Caco-2 (cell line): Measurements from ENCODE around the gene CHMP6. TPM values are rescaled to one million over a fixed set of nuclear protein-coding genes. Genes with fewer than 3 reads are reported as not detected.
A peak's percentile ranks its signal among the peaks of the same experiment; 100 is the strongest.

ENCODE experiments used
- BruUV-seq: library from RNA; stranded (reverse); fragments of 400-500 nt; replicated peaks from 2 replicates; lab custom pipeline; 2021; lab: Mats Ljungman, UMichigan
- CTCF ChIA-PET: fragments of 300-600 bp; sonication (Branson Sonifier 250); formaldehyde crosslinking; loops from one replicate; lab custom pipeline; 2022; ENCODE audit warnings: antibody characterized with exemption; lab: Charles Lee
- POLR2A ChIA-PET: fragments of 300-600 bp; sonication (Branson Sonifier 250); formaldehyde crosslinking; loops from one replicate; lab custom pipeline; 2022; ENCODE audit warnings: antibody characterized with exemption; lab: Charles Lee
- DNase-seq, 2 experiments: peaks; one replicate each; pipeline versions ENCODE4 v3.0.0 to v3.0.0-alpha.2; 2020 to 2022
- H3K27me3 ChIP-seq: replicated peaks from 2 replicates; pipeline ENCODE4 v1.6.0; 2011; ENCODE audit warnings: low read length; ENCODE audit not compliant: control insufficient read depth, insufficient read depth
- H3K36me3 ChIP-seq: 2 replicates; pipeline ENCODE4 v1.5.1; 2011; ENCODE audit warnings: low read length; ENCODE audit not compliant: control insufficient read depth, insufficient read depth
- H3K4me1 ChIP-seq: fragments of 250-450 bp; sonication (Bioruptor Pico); 2 replicates; pipeline ENCODE4 v1.5.1; 2020; ENCODE audit warnings: mild to moderate bottlenecking
- H3K4me3 ChIP-seq: 2 replicates; pipeline ENCODE4 v1.5.1; 2011; ENCODE audit warnings: low read depth, mild to moderate bottlenecking, control low read depth, low read length
- H3K9me3 ChIP-seq: fragments of 250-450 bp; sonication (Bioruptor Pico); 2 replicates; pipeline ENCODE4 v1.5.1; 2020; ENCODE audit warnings: mild to moderate bottlenecking, moderate library complexity
- H3K27ac Mint-ChIP-seq: one replicate; pipeline ENCODE4 v1.8.0; 2022; ENCODE audit warnings: mixed read lengths; ENCODE audit not compliant: unreplicated experiment
- H3K27me3 Mint-ChIP-seq: one replicate; pipeline ENCODE4 v1.8.0; 2022; ENCODE audit warnings: mixed read lengths; ENCODE audit not compliant: insufficient read depth, unreplicated experiment
- H3K36me3 Mint-ChIP-seq: one replicate; pipeline ENCODE4 v1.8.0; 2022; ENCODE audit warnings: mild to moderate bottlenecking, mixed read lengths; ENCODE audit not compliant: insufficient read depth, unreplicated experiment
- H3K4me1 Mint-ChIP-seq: one replicate; pipeline ENCODE4 v1.8.0; 2022; ENCODE audit warnings: low read depth, mixed read lengths; ENCODE audit not compliant: unreplicated experiment
- H3K4me3 Mint-ChIP-seq: one replicate; pipeline ENCODE4 v1.8.0; 2022; ENCODE audit warnings: mild to moderate bottlenecking, moderate library complexity, mixed read lengths; ENCODE audit not compliant: unreplicated experiment
- H3K9me3 Mint-ChIP-seq: one replicate; pipeline ENCODE4 v1.8.0; 2022; ENCODE audit warnings: mixed read lengths; ENCODE audit not compliant: unreplicated experiment
- intact Hi-C: fragments of 100-400 bp; cut with micrococcal nuclease; formaldehyde crosslinking; loops from one replicate; pipeline ENCODE4 v1.10.0; 2022; ENCODE audit not compliant: unreplicated experiment
- total RNA-seq: library from RNA; stranded (reverse); gene quantifications from 2 replicates; pipeline ENCODE4 v1.2.3, GENCODE V29; 2022
- TF ChIP-seq, protein P1 (sequence below), 2 experiments: fragments of 200-600 bp in 1 of 2; IDR thresholded peaks; 1 replicate in 1 of 2; 2 replicates in 1 of 2; pipeline versions ENCODE4 v1.5.1 to v1.8.0; 2011 to 2022; ENCODE audit warnings: antibody characterized with exemption in 1 of 2, control low read depth in 1 of 2, inconsistent platforms in 1 of 2, low read depth in 1 of 2, low read length in 1 of 2, mild to moderate bottlenecking in 1 of 2, moderate library complexity in 1 of 2; ENCODE audit not compliant: insufficient read depth in 1 of 2, severe bottlenecking in 1 of 2, unreplicated experiment in 1 of 2

Gene CHMP6
- total RNA-seq, 1 experiment from 2014 or later = 23.2 TPM

- no peak for DNase-seq
- H3K4me1 Mint-ChIP-seq = peaks cover 40% of the 10 kb centered on the region
- TF ChIP-seq, protein P1, sequence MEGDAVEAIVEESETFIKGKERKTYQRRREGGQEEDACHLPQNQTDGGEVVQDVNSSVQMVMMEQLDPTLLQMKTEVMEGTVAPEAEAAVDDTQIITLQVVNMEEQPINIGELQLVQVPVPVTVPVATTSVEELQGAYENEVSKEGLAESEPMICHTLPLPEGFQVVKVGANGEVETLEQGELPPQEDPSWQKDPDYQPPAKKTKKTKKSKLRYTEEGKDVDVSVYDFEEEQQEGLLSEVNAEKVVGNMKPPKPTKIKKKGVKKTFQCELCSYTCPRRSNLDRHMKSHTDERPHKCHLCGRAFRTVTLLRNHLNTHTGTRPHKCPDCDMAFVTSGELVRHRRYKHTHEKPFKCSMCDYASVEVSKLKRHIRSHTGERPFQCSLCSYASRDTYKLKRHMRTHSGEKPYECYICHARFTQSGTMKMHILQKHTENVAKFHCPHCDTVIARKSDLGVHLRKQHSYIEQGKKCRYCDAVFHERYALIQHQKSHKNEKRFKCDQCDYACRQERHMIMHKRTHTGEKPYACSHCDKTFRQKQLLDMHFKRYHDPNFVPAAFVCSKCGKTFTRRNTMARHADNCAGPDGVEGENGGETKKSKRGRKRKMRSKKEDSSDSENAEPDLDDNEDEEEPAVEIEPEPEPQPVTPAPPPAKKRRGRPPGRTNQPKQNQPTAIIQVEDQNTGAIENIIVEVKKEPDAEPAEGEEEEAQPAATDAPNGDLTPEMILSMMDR (IDR thresholded peaks at IDR 0.05; ENCODE audit: insufficient read depth in 1 of 2, low read depth in 1 of 2, low read length in 1 of 2, severe bottlenecking in 1 of 2, unreplicated experiment in 1 of 2) = no peak
- peaks cover 47% of the 10 kb centered on the region for H3K36me3 Mint-ChIP-seq
- H3K4me3 Mint-ChIP-seq = peak overlapping the region; percentile 79
- H3K27me3 Mint-ChIP-seq = no peaks in the 10 kb centered on the region
- no peak overlapping the region for H3K27ac Mint-ChIP-seq
- no peaks in the 10 kb centered on the region for H3K9me3 Mint-ChIP-seq
- H3K4me3 ChIP-seq = peak overlapping the region; percentile 74
- CTCF ChIA-PET = interaction anchor here (0.8 kb wide), 1 partner anchor 10 kb away, joined by 3 read pairs; no protein-coding TSS in a partner anchor
- H3K9me3 ChIP-seq = no peaks in the 10 kb centered on the region
- peaks cover 30% of the 10 kb centered on the region for H3K4me1 ChIP-seq
- intact Hi-C loops = no loop called here
- no TSS peak for BruUV-seq
- POLR2A ChIA-PET = interaction anchor here (2.2 kb wide), 1 partner anchor 10 kb away, joined by 8 read pairs; no protein-coding TSS in a partner anchor
- no peaks in the 10 kb centered on the region for H3K27me3 ChIP-seq
- H3K36me3 ChIP-seq = no peaks in the 10 kb centered on the region
Measured at GRCh38 chr17:81033535-81034167, 42.0 kb downstream of the CHMP6 start.

- DNase-seq = no peak
- CTCF ChIA-PET = no interaction called here
- H3K27me3 ChIP-seq = no peaks in the 10 kb centered on the region
- peaks cover 43% of the 10 kb centered on the region for H3K4me1 Mint-ChIP-seq
- H3K27me3 Mint-ChIP-seq = no peaks in the 10 kb centered on the region
- H3K36me3 Mint-ChIP-seq = peaks cover 47% of the 10 kb centered on the region
- intact Hi-C loops = no loop called here
- H3K36me3 ChIP-seq = no peaks in the 10 kb centered on the region
- H3K9me3 ChIP-seq = no peaks in the 10 kb centered on the region
- no TSS peak for BruUV-seq
- POLR2A ChIA-PET = interaction anchor here (2.2 kb wide), 1 partner anchor 9 kb away, joined by 8 read pairs; no protein-coding TSS in a partner anchor
- TF ChIP-seq, protein P1 (IDR thresholded peaks at IDR 0.05; ENCODE audit: insufficient read depth in 1 of 2, low read depth in 1 of 2, low read length in 1 of 2, severe bottlenecking in 1 of 2, unreplicated experiment in 1 of 2) = no peak
- no peak overlapping the region for H3K27ac Mint-ChIP-seq
- H3K9me3 Mint-ChIP-seq = no peaks in the 10 kb centered on the region
- H3K4me3 Mint-ChIP-seq = peak overlapping the region; percentile 79
- peak overlapping the region; percentile 74 for H3K4me3 ChIP-seq
- peaks cover 36% of the 10 kb centered on the region for H3K4me1 ChIP-seq
Measured at GRCh38 chr17:81034168-81034777, 42.6 kb downstream of the CHMP6 start.

DNA sequence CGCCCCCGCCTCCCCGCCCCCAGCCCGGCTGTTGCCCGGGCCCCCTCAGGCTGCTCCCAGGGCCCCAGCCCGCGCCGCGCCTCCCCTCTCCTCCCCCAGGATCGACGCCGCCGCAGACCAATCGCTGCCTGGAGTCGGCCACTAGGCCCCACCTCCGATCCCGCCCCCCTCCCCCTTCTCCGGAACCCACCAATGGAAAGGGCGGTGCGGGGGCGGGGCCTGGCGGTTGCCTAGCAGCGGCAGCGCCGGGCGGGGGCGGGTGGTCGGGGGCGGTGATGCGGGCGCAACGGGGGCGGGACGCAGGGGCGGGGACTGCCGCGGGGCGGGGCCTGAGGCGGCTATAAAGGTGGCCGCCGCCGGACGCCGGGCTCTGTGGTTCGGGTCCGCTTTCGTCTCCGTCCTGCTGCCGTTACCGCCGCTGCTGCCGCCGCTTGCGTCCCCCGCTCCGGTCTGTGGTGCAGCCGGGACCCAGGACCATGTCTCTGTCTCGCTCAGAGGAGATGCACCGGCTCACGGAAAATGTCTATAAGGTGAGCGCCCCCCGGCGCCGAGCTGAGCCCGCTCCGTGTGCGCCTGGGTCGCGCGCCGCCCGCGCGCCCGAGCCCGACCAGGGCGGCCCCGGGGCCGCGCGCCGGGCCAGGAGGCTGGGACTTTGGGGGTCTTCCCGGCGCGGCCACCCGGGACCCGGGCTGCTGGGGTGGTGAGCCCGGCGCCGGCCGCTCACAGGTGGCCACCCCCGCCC lies 43.3 kb downstream of the CHMP6 start, which contains the start of gene BAIAP2:
Gene BAIAP2 (plus strand): TSS at position 373 of the 742 bp plus-strand sequence. CDS start 104 bp downstream, at position 477.
- peak; percentile 97 for DNase-seq
- no TSS peak for BruUV-seq
- Mint-ChIP-seq H3K4me3 (peak within 1 kb of the TSS; percentile 79), H3K27ac (peak within 1 kb of the TSS; percentile 57), H3K4me1 (peaks cover 47% of the 10 kb centered on the region), H3K27me3 (no peaks in the 10 kb centered on the region), H3K36me3 (peaks cover 47% of the 10 kb centered on the region), H3K9me3 (no peaks in the 10 kb centered on the region)
- intact Hi-C loops = loop anchor here (5.0 kb wide), 1 partner anchor 187 kb away; the partner anchor contains the start of gene CEP131
- POLR2A ChIA-PET = interaction anchor here (0.6 to 2.2 kb wide), 3 partner anchors 9 to 580 kb away, joined by 4 to 11 read pairs (median 8); no protein-coding TSS in a partner anchor
- Histone ChIP-seq H3K4me3 (peak within 1 kb of the TSS; percentile 82), H3K27me3 (no peaks in the 10 kb centered on the region), H3K4me1 (peaks cover 43% of the 10 kb centered on the region), H3K9me3 (no peaks in the 10 kb centered on the region), H3K36me3 (no peaks in the 10 kb centered on the region)
- CTCF ChIA-PET = interaction anchor here (0.6 kb wide), 1 partner anchor 9 kb away, joined by 3 read pairs; no protein-coding TSS in a partner anchor
- TF ChIP-seq, protein P1 (IDR thresholded peaks at IDR 0.05; ENCODE audit: insufficient read depth in 1 of 2, low read depth in 1 of 2, low read length in 1 of 2, severe bottlenecking in 1 of 2, unreplicated experiment in 1 of 2) = no peak
